Measurements from ENCODE around the gene PKD1L1. TPM values are rescaled to one million over a fixed set of nuclear protein-coding genes. Genes with fewer than 3 reads are reported as not detected.

Gene PKD1L1
- total and polyA plus RNA-seq, 2 donors (not counting 1 experiment from before 2014, with no cell fraction given): 0.59 to 0.70 TPM

GRCh38 chr7:47730142-47730541 lies 218.1 kb downstream of the PKD1L1 start:
- Histone ChIP-seq H3K9me3 (ENCODE audit: control extremely low read depth in 1 of 3, control insufficient read depth in 2 of 3, insufficient read depth in 1 of 3, low read length in 2 of 3) (peaks cover 0 to 2% (median 0%) of the 10 kb centered on the region in 3 donors), H2AFZ (ENCODE audit: insufficient read depth, low read depth, low read length, poor library complexity, severe bottlenecking) (no peak overlapping the region), H3K36me3 (replicated peaks in 1 of 2; ENCODE audit: control extremely low read depth in 1 of 2, control insufficient read depth in 1 of 2, extremely low read depth in 1 of 2, insufficient read depth in 2 of 2, low read length in 1 of 2) (no peaks in the 10 kb centered on the region), H3K27ac (ENCODE audit: low read length in 2 of 2) (no peak overlapping the region), H3K79me2 (ENCODE audit: control insufficient read depth, insufficient read depth, low read length) (no peaks in the 10 kb centered on the region), H3K4me2 (replicated peaks; ENCODE audit: low read depth, low read length, poor library complexity, severe bottlenecking) (no peak overlapping the region), H3K27me3 (replicated peaks in 1 of 4; ENCODE audit: control extremely low read depth in 1 of 4, control insufficient read depth in 3 of 4, insufficient read depth in 4 of 4, low read length in 3 of 4) (peaks cover 0 to 4% (median 0%) of the 10 kb centered on the region in 4 experiments), H3K4me1 (ENCODE audit: control insufficient read depth in 2 of 2, insufficient read depth in 2 of 2, low read length in 2 of 2) (peaks cover 28 to 33% of the 10 kb centered on the region in 2 donors), H4K20me1 (ENCODE audit: control insufficient read depth, insufficient read depth, low read length, poor library complexity, severe bottlenecking) (no peaks in the 10 kb centered on the region), H3K4me3 (ENCODE audit: control extremely low read depth in 1 of 5, extremely low read depth in 1 of 5, insufficient read depth in 1 of 5, low read depth in 2 of 5, low read length in 4 of 5) (no peak overlapping the region), H3K9ac (ENCODE audit: low read length) (no peak overlapping the region)
- no peak overlapping the region for H3K27ac Mint-ChIP-seq
- ChIA-PET CTCF (no interaction called here), POLR2A (interaction anchor here (0.8 kb wide), 1 partner anchor 33 kb away, joined by 3 read pairs; no protein-coding TSS in a partner anchor)
- DNase-seq: no peak
- H3K4me3 Mint-ChIP-seq: no peak overlapping the region
- no peaks in the 10 kb centered on the region for H3K27me3 Mint-ChIP-seq
- no peak for ATAC-seq (ENCODE audit: low read depth)
- peaks cover 38% of the 10 kb centered on the region for H3K4me1 Mint-ChIP-seq
- no peaks in the 10 kb centered on the region for H3K9me3 Mint-ChIP-seq (ENCODE audit: insufficient read depth)
- TF ChIP-seq, protein P1, sequence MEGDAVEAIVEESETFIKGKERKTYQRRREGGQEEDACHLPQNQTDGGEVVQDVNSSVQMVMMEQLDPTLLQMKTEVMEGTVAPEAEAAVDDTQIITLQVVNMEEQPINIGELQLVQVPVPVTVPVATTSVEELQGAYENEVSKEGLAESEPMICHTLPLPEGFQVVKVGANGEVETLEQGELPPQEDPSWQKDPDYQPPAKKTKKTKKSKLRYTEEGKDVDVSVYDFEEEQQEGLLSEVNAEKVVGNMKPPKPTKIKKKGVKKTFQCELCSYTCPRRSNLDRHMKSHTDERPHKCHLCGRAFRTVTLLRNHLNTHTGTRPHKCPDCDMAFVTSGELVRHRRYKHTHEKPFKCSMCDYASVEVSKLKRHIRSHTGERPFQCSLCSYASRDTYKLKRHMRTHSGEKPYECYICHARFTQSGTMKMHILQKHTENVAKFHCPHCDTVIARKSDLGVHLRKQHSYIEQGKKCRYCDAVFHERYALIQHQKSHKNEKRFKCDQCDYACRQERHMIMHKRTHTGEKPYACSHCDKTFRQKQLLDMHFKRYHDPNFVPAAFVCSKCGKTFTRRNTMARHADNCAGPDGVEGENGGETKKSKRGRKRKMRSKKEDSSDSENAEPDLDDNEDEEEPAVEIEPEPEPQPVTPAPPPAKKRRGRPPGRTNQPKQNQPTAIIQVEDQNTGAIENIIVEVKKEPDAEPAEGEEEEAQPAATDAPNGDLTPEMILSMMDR (IDR thresholded peaks at IDR 0.05): no peak
- TF ChIP-seq EZH2 (IDR thresholded peaks at IDR 0.05; ENCODE audit: borderline replicate concordance, insufficient read depth, low read depth, low read length, poor library complexity, severe bottlenecking): no peak
- intact Hi-C loops (cut with micrococcal nuclease): no loop called here
- WGBS (ENCODE audit: insufficient coverage): 93% methylated on average over 8 of the region's 9 CpGs

GRCh38 chr7:47726047-47726726 lies 222.1 kb downstream of the PKD1L1 start:
- peak overlapping the region; percentile 79 for H3K27ac Mint-ChIP-seq
- intact Hi-C loops (cut with micrococcal nuclease): loop anchor here (5.0 to 10.0 kb wide), 2 partner anchors 36 to 121 kb away; no protein-coding TSS in a partner anchor
- no peaks in the 10 kb centered on the region for H3K9me3 Mint-ChIP-seq (ENCODE audit: insufficient read depth)
- Histone ChIP-seq H3K4me2 (replicated peaks; ENCODE audit: low read depth, low read length, poor library complexity, severe bottlenecking) (peak overlapping the region; percentile 70), H3K27me3 (replicated peaks in 1 of 4; ENCODE audit: control extremely low read depth in 1 of 4, control insufficient read depth in 3 of 4, insufficient read depth in 4 of 4, low read length in 3 of 4) (peaks cover 0 to 4% (median 0%) of the 10 kb centered on the region in 4 experiments), H3K4me1 (ENCODE audit: control insufficient read depth in 2 of 2, insufficient read depth in 2 of 2, low read length in 2 of 2) (peaks cover 58% of the 10 kb centered on the region in 2 donors), H4K20me1 (ENCODE audit: control insufficient read depth, insufficient read depth, low read length, poor library complexity, severe bottlenecking) (no peaks in the 10 kb centered on the region), H3K36me3 (replicated peaks in 1 of 2; ENCODE audit: control extremely low read depth in 1 of 2, control insufficient read depth in 1 of 2, extremely low read depth in 1 of 2, insufficient read depth in 2 of 2, low read length in 1 of 2) (no peaks in the 10 kb centered on the region), H3K4me3 (ENCODE audit: control extremely low read depth in 1 of 5, extremely low read depth in 1 of 5, insufficient read depth in 1 of 5, low read depth in 2 of 5, low read length in 4 of 5) (peak overlapping the region in 1 of 5 experiments; percentile 33), H3K9ac (ENCODE audit: low read length) (no peak overlapping the region), H2AFZ (ENCODE audit: insufficient read depth, low read depth, low read length, poor library complexity, severe bottlenecking) (peak overlapping the region; percentile 14), H3K79me2 (ENCODE audit: control insufficient read depth, insufficient read depth, low read length) (no peaks in the 10 kb centered on the region), H3K27ac (ENCODE audit: low read length in 2 of 2) (peak overlapping the region; percentile 69 to 79), H3K9me3 (ENCODE audit: control extremely low read depth in 1 of 3, control insufficient read depth in 2 of 3, insufficient read depth in 1 of 3, low read length in 2 of 3) (no peaks in the 10 kb centered on the region)
- peak; percentile 27 for DNase-seq
- no peak for TF ChIP-seq EZH2 (IDR thresholded peaks at IDR 0.05; ENCODE audit: borderline replicate concordance, insufficient read depth, low read depth, low read length, poor library complexity, severe bottlenecking)
- TF ChIP-seq, protein P1 (IDR thresholded peaks at IDR 0.05): no peak
- H3K4me3 Mint-ChIP-seq: peak overlapping the region; percentile 10
- 50% methylated on average over 1 of the region's 3 CpGs for WGBS (ENCODE audit: insufficient coverage)
- ChIA-PET POLR2A (interaction anchor here (0.6 to 1.5 kb wide), 3 partner anchors 55 to 164 kb away, joined by 3 to 10 read pairs (median 5); no protein-coding TSS in a partner anchor), CTCF (interaction anchor here (1.3 to 1.9 kb wide), 2 partner anchors 34 to 55 kb away, joined by 6 to 9 read pairs; no protein-coding TSS in a partner anchor)
- H3K4me1 Mint-ChIP-seq: peaks cover 64% of the 10 kb centered on the region
- no peaks in the 10 kb centered on the region for H3K27me3 Mint-ChIP-seq
- ATAC-seq (ENCODE audit: low read depth): no peak

Measured in B cell (primary cell).